GM18867 (cell line): Measurements from ENCODE around the gene KCTD14.

Experiments used
- ATAC-seq: cut with Tn5 transposase; IDR thresholded peaks from one replicate; pipeline ENCODE4 v1.9.1; 2021; ENCODE audit warnings: mild to moderate bottlenecking, moderate library complexity; ENCODE audit not compliant: unreplicated experiment

The KCTD14 gene

DNA sequence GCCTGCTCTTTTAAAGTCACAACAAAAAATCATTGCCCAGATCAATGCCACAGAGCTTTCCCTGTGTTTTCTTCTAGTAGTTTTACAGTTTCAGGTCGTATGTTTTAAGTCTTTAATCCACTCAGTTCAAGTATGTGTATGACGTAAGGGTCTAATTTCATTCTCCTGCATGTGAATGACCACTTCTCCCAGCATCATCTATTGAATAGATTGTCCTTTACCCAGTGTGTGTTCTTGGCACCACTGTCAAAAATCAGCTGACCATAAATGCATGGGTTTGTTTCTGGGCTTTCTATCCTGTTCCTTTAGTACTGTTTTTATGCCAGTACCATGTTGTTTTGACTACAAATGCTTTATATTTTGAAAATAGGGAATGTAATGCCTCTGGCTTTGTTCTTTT, 56.7 kb downstream of the KCTD14 start:
- ATAC-seq: no peak
